Muscle of back (tissue), 11 donors: Measurements from ENCODE around the gene DNM3. TPM values are rescaled to one million over a fixed set of nuclear protein-coding genes. Genes with fewer than 3 reads are reported as not detected.
A peak's percentile ranks its signal among the peaks of the same experiment; 100 is the strongest.

Source experiments
- DNase-seq, 3 donors: peaks; one replicate each; pipeline versions ENCODE4 v3.0.0 to v3.0.0-alpha.2; 2013
- polyA plus RNA-seq, 10 donors: library from polyadenylated mRNA; unstranded; fragments of 120-200 nt; gene quantifications; one replicate each; pipeline ENCODE4 v1.2.1, GENCODE V29; 2013; ENCODE audit not compliant: insufficient read length in 10 of 10

DNM3 gene
- polyA plus RNA-seq, 10 donors: 2.8 to 7.2 (median 4.7) TPM

DNA sequence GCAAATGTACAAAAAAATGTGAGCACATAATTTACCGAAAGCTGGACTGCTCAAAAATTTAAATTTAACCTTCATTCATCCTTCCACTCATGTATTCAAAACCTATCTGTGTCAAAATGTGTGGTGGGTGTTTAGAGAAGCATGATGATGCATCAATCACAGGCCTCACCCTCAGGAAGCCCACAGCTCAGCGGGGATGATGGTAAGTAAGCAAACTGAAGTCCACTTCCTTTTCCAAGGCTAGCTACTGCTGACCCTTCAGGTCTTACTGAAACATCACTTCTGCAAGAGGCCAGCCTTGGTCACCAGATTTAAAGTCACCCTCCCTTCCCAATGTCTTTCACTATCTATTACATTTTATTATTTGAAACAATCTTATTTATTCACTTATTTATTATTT, 254.5 kb downstream of the DNM3 start:
- no peak for DNase-seq

DNA sequence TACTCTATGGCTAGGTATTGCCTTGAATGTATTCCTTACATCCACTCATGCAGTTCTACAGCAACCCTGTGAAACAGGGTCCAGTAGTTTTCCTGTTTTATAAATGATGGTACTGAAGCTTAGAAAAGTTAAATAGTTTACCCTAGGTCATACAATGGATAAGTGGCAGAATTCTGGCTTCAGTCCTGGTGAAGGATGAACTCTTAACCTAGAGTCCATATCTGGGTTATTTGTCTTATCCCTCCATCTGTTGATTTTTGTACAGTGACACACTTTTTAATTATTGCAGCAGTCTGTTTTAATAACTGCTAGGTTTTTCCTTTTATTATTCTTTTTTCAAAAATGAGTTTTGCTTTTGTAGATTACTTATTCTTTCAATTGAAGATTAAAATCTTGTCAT, 263.9 kb downstream of the DNM3 start:
- no peak for DNase-seq

DNA sequence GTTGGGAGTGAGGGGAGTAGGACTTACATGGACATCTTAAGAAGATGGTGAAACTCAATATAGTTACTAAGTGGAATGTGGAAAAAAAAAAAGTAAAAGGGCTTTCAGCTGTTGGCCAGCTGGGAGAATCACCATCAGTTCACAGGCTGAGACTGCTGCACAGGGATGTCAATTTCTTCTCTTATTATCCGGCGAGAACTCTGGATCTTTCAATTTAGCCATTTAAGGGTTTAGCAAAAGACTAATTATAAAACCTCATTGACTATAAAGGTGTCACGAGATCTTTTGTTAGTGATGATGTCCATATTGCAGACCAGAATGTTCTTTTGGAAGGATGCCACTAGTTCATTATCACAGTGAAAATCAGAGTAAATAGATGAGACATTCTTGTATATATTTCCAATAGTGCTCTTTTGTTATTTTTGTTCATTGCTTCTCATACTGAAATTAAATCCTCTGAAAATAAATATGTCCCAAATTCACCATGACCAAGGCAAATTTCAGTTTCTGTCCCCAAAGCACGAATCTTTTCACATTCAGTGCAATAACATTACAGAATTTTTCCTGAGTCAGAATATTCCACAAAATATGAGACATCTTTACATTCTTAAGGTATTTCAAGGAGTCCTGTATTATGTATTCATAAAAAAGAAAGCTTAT, 266.1 kb downstream of the DNM3 start:
- DNase-seq: peak in 1 of 3 donors; percentile 68

DNA sequence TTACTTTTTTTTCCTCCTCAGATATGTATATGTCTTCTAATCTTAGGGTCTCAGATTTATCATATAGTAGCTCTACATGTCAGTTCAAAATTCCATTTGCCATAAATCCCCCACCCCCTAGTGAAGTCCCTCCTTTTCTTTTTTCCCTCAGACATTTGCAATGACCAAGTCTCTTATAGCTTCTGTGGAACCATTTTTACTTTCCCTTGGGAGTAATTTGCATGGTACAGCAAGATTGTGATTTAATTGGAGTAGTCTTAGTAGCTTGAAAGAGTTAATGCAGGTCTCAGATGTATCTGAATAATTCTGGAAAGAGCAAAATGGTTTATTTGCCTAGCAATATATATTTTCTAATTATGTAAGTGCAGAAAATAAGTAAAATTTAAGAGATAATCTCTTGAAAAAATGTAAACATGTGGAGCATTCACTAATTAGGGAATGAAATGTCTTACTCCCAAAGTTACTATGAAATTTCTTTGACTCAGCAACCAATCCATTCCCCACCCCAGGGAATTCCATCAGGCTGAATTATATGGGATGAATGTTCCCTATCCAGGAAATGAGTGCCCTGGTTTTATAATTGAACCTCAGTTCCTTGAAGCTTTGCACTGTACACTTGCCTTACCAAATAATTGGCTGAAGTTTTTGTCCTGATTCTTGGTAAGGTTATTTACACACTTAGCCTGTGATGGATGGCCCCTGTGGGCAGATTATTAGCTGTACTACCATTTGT, 267.0 kb downstream of the DNM3 start:
- DNase-seq: peak in 2 of 3 donors; percentile 38

DNA sequence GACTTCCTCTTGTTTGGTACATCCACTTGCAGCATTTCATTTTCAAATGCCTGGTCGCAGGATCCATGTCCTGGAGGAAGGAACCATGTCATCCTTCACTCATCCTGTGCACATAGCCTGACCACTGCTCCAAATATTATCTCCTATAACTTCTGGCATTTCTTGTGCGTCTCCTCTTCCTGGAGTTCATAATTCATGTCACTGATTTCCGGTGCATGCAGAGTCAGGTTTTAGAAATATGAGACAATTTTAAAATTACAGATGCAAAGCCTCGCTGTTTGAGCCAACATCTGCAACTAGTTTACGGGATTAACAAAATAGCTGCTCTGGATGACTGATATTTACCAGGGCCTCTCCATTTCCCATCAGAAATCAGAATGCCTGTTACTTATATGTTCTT, 268.1 kb downstream of the DNM3 start:
- peak; percentile 63 to 85 (median 68) for DNase-seq

DNA sequence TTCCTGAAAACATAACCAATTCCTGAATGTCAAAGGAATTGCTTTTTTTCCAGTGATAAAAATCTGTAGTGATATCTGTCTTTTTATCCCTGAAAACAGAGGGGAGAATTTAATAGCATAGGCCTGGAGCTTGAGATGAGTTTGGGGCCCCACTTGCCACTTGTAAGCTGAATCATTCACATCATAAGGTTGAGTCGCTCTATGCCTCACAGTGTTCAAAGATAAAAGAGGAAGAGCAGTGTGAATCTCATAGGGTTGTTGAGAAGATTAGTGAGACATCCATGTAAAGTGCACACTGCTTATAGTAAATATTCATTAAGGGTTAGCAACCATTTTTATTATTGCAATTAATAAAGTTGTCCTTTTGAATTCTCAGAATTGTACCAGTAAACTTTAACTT, 271.3 kb downstream of the DNM3 start:
- DNase-seq: no peak

DNA sequence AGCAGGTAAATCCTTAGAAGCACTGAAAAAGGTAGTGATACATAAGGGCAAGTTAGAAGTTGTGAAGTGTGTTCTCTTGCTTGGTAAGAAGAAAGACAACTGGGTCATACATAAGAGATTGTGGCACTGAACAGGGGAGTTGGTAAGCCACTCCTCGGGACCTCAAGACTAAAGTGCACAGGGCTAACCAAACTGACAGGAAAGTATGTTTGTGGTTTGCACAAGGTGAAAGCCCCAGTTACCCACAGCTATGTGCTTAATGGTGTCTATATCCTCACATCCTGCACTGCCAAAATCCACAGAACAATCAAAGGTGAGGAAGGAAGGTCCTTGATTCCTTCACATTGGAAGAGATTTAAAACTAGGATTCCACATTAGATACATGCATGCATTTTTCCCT, 276.5 kb downstream of the DNM3 start:
- DNase-seq: no peak

DNA sequence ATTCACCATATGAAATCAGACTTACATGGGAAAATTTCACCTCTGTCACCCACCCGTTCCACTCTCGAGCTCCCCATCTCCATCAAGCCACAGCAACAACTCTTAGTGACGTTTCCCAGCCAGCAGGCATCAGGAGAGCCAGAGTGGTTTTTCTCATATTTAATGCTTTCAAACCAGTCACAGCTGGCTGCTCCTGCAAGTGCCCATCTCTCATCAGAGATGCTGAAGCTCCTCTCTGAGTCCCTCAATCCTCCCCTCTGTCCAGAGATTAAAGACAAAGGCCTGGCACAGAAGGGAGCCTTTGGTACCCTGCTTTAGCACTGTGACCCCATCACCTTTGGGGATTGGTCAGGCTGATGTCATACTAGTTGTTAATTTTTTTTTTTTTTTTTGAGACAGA, 277.3 kb downstream of the DNM3 start:
- DNase-seq: no peak

DNA sequence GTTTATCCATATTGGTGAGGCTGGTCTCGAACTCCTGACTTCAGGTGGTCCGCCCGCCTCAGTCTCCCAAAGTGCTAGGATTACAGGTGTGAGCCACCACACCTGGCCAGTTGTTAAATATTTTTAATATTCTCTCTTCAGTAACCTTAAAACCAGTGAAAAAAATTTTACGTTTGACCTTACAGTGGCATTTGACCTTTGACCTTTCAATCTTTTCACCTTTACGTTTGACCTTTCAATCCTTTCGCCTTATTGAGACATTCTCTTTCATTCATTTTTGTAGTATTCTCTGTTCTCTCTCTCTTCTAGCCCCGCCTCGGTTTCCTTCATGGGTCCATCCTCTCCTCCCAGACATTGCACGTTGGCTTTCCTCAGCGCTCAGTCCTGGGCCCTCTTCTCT, 277.9 kb downstream of the DNM3 start:
- no peak for DNase-seq

DNA sequence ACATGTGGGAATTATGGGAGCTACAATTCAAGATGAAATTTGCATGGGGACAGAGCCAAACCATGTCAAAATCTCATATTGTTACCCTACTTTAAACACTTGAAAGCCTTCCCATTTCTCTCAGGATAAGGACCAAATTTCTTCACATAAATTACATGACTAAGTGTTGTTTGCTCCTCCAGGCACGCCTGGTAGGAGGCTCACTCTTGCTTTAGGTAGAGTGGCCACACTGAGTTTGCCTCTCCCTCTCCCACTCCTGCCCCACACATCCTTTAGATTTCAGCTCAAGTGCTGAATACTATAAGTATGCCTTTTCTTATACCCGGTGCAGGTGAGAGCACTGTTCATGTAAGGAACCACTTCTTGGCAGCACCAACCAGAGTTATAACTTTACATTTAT, 279.1 kb downstream of the DNM3 start:
- DNase-seq: no peak

DNA sequence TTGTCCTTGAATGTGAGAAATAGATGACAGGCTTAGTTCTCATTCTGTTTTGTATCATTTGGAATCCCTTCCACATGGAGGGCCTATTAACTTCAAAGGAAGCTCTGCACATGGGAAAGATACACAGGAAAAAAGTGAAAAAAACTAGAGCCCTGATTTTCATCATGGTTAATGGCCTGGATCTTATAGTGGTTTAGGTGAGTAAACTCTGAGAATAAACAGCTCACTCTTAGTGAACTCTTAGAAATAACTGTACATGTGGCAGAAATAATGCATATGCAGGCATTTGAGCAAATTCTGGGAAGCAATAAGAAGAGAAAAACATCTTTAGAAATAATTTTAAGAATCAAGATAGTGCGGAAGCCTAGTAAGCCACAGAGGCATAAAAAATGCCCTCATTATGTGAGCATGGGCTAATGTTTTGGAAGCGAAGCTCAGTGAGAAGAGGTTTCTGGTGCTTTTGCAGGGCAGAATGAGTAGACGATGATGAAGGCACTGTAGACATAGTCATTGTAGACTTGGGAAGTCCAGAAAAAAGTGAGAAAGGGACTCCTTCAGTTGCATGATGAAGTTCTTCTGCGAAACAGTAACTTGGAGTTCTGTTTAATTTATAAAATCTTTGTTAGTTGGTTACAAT, 279.9 kb downstream of the DNM3 start:
- no peak for DNase-seq

DNA sequence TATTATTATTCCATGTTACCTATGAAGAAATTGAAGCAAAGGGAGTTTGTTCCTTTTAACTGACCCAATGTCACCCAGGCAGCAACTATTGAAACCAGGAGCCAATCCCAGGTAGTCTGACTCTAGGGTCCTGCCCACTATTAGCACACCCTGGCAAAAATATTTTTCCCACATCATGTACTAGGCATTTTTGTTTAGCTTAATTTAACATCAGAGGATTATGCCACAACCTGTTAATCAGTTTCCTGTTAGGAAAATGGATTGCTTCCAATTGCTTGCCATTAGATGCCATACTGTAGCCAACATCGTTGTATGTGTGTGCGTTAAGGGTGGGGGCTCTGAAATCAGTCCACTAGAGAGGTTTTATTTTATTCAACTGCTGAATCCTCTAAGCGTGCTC, 281.1 kb downstream of the DNM3 start:
- DNase-seq: no peak

DNA sequence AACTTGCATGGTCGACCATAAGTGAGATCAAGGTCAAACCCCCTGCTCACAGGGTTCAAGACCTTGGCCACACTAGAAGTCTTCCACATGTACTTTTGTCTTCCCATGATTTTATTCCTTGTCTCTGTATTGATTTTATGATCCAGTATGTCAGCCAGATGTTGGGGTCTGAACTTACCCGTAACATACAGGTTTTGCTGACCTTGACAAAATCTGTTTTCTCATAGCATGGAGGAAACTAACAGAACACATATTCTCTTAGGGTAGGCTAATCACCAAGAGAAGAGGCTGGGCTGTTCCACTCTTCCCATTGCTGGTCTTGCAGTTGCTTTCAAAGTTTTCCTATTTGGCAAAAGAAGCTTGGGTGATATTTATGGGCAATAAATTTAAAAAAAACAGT, 284.0 kb downstream of the DNM3 start:
- DNase-seq: no peak

DNA sequence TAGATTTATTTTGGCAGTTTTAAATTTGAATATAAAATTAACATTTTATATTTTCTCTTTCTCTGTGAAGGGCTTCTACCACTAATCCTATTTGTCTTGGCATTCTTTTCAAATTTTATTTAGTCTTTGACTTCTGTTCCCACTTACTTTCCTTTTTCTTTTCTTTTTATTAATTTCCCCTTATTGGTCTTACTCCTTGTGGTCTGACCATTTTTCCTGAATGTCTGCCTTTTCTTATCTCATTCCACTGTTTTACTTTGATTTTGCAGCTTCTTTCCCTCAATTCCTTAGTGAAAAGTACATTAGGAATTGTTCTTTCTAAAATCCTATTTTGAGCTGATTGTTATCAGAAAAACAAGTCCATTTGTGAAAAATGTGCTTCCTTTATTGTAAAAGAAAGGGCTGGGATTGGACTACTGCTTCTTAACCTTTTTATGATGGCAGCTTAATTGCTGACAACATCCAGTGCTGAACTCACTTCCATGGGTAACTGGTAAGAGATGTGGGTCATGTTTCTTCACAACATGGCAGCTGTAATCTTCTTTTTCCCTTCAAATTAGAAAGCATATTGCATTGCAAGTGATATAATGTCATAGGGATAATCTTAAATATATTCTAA, 284.6 kb downstream of the DNM3 start:
- DNase-seq: no peak

DNA sequence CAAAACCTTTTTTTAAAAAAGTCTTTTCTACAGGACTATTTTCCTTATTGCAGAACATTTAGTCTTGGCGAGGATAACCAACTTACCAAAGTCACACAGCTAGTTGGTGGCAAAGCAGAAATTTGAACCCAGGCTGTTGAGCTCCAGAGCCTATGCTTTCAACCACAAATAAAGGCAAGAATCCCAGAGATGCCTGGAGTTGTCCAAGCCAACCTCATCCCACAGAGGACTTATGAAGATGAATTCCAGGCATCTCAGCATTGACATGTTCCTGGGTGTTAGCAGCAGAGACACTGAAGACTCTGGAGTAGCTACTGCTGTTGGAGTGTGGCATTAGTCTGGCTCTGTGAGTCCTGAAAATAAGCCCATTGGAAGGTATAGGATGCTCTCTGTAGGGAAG, 291.5 kb downstream of the DNM3 start:
- no peak for DNase-seq

DNA sequence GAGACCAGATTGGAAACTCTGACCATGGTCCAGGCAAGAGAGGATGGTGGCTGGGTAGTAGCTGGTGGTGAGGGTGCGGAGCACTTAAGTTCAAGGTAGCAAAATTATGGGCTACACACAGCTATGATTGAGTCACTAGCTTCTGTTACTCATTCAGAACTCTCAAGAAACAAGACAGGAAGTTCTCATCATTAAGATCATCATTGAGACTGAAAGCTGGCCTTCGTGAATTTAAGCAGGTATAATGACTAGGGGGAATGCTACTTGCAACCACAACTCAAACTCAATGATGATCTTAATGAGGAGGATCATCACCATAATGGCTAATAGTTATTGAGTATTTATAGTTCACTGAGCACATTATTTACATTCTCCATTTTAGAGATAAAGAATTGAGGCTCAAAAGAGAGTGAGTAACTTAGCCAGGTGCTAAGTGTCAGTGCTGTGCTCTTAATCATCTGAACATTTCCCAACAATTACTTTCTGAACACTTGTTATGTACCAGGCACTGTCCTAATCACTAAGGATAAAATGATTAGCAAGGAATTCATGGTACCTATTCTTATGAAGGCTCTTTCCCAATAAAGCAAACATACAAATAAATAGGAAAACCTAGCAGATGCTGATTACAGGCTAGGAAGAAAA, 292.9 kb downstream of the DNM3 start:
- no peak for DNase-seq

DNA sequence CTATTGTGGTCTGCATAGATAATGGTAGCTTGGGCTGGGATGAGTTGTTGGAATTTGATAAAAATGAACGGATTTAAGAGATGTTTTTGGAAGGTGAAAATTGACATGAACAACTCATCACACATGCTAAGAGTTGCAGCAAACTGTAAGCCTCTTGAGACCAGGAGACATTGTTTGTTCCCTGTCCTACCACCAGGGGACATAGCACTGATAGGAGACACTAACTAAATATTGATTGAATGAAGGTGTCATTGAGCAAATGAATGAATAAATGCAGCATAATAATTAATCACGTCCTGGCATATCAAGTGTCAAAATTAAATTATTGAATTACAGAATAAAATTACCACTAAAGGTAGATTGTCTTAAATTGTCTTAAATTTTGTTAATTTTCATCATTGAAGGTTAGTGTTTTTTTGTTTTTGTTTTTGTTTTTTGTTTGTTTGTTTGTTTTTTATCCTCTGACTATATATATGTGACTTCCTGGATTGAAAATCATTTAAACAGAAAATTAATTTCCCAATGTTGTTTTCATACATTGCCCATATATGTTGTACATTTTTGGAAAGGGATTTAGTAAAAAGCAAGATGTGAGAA, 293.9 kb downstream of the DNM3 start:
- DNase-seq: peak in 1 of 3 donors; percentile 22

DNA sequence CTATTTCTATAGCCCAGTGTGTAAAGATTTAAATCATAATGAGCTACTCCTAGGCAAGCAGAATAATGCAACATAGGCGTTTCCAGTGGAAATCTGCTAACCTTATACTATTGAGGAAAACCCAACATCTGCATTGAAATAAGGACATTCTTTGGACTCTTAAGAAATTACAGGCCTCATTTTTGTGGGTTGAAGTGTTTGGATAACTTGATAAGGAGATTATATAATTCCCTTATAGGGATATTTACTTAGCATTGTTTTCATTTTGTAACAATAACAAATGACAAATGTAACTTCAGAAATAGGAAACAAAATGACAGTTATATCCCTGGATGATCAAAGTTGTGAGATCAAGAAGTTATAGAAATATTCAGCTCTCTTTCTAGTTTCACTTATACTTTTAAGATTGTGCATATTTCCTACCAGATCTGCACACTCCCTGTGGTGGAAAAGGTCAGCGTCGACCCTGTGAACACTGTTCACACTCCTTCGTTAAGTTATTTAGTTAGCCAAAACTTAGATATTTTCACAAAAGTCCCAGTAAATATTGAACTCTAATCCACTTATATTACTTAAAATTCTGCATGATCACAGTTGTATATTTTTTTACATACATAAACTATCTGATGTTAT, 294.8 kb downstream of the DNM3 start:
- DNase-seq: peak in 2 of 3 donors; percentile 49 to 63

DNA sequence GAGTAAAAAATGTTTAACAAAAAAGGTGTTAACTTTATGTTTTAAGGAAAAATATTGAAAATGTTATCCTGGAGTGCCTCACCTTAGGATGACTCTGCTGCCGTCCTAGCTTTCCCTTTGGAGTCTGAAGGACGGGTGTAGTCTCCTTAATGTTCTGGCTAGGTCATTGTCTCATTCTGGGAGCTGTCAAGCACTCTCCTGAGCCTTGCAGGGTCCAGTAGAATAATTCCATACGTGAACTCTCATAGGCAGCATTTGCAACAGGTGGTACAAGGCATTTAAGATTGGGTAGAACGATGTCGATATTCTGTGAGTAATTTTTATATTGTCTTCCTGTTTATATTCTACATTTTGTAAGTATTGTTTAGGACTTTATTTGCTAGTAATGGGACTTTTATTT, 295.6 kb downstream of the DNM3 start:
- peak in 1 of 3 donors; percentile 86 for DNase-seq

DNA sequence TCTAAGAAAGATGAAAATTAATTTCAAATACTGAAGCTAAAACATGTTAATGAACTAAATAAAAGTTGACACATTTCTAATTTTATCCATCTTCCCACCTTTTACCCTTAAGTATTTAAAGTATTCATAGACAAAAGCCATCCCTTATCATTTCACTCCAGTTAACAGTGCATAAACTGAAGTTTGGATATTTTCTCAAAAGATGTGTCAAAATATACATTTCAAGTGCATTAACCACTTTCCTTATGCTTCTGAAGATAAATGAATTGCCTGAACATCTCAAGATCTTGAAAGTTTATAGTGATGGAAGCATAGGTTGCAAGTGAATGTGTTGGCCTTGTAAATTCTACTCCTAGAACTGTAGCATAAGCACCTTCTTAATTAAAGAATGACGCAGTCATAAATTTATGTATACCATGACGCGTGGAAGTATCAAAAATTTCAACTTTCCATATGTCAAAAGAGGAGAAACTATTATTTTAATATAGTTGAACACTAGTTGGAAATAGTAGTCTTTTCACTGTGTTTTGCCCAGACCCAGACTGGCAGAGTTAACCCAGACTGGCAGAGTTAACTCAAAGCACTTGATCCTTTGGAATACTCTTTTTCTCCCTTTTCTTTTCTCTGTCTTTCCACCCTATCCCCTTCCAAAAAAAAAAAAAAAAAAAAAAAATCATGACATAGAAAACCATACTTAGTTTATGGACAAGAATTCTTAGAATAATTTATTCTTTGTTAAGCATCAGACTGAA, 296.6 kb downstream of the DNM3 start:
- peak in 1 of 3 donors; percentile 67 for DNase-seq

DNA sequence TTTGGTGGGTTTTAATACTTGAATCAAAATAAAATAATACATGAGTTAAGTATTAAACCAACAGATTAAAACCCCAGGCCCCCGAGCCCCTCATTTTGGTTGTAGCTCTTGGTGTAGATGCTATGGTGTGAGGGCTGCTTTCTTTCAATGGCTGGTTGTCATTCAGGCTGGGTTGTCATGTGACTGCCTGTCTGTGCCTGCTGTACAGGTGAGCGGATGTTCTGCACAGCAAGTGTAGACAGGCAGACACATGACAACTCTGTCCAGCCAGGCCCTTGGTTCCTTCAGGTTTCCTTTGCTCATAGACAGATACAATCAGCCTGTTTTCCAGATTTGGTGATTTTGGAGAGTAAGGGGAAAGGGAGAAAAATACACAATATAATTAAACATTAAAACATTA, 297.3 kb downstream of the DNM3 start:
- peak in 1 of 3 donors; percentile 67 for DNase-seq
